WTC11 (cell line): Measurements from ENCODE around the gene MOB2. TPM values are rescaled to one million over a fixed set of nuclear protein-coding genes. Genes with fewer than 3 reads are reported as not detected.

Source experiments
- ATAC-seq: fragments of 200-7000 bp; cut with Tn5 transposase; 2 replicates; pipeline ENCODE4 v1.10.0; 2021; ENCODE audit warnings: mild to moderate bottlenecking, moderate library complexity
- CTCF ChIA-PET: fragments of 300-600 bp; sonication (Branson Sonifier 250); formaldehyde crosslinking; loops from one replicate; lab custom pipeline; 2021; ENCODE audit warnings: antibody characterized with exemption; lab: Charles Lee
- POLR2A ChIA-PET: fragments of 350-600 bp; sonication (Branson Sonifier 250); formaldehyde crosslinking; loops from one replicate; lab custom pipeline; 2021; ENCODE audit warnings: antibody characterized with exemption; lab: Charles Lee
- DNase-seq: peaks from one replicate; pipeline ENCODE4 v3.0.0; 2021; ENCODE audit warnings: low spot score
- H3K27ac Mint-ChIP-seq: 2 replicates; pipeline ENCODE4 v1.8.0; 2021; ENCODE audit warnings: mixed read lengths
- H3K27me3 Mint-ChIP-seq: 2 replicates; pipeline ENCODE4 v1.8.0; 2021; ENCODE audit warnings: low read depth, mild to moderate bottlenecking, moderate library complexity, mixed read lengths
- H3K36me3 Mint-ChIP-seq: 2 replicates; pipeline ENCODE4 v1.8.0; 2021; ENCODE audit warnings: mixed read lengths
- H3K4me1 Mint-ChIP-seq: 2 replicates; pipeline ENCODE4 v1.8.0; 2022; ENCODE audit warnings: mixed read lengths
- H3K4me3 Mint-ChIP-seq: 2 replicates; pipeline ENCODE4 v1.8.0; 2021; ENCODE audit warnings: mild to moderate bottlenecking, moderate library complexity, mixed read lengths
- H3K9me3 Mint-ChIP-seq: 2 replicates; pipeline ENCODE4 v1.8.0; 2021; ENCODE audit warnings: mixed read lengths
- AFF4 ChIP-seq: sonication (generic); formaldehyde crosslinking; IDR thresholded peaks from 2 replicates; pipeline ENCODE4 v1.8.1; 2023; ENCODE audit warnings: mild to moderate bottlenecking, missing genetic modification reagents, borderline replicate concordance
- FOXK1 ChIP-seq: sonication (generic); formaldehyde crosslinking; IDR thresholded peaks from 2 replicates; pipeline ENCODE4 v1.8.0; 2022; ENCODE audit warnings: mild to moderate bottlenecking, moderate library complexity, missing genetic modification reagents
- IRF2 ChIP-seq: sonication (generic); formaldehyde crosslinking; IDR thresholded peaks from 2 replicates; pipeline ENCODE4 v1.8.0; 2022; ENCODE audit warnings: low read depth, missing genetic modification reagents, borderline replicate concordance
- MLX ChIP-seq: sonication (generic); formaldehyde crosslinking; IDR thresholded peaks from 2 replicates; pipeline ENCODE4 v1.8.1; 2023; ENCODE audit warnings: mild to moderate bottlenecking, missing genetic modification reagents, moderate library complexity
- MXD4 ChIP-seq: fragments of 250-450 bp; sonication (Bioruptor Pico); IDR thresholded peaks from 2 replicates; pipeline ENCODE4 v1.8.0; 2021; ENCODE audit warnings: mild to moderate bottlenecking, moderate library complexity, borderline replicate concordance
- MYBL2 ChIP-seq: sonication (generic); formaldehyde crosslinking; IDR thresholded peaks from 2 replicates; pipeline ENCODE4 v1.8.1; 2023; ENCODE audit warnings: mild to moderate bottlenecking, moderate library complexity, missing genetic modification reagents
- NR3C1 ChIP-seq: sonication (generic); formaldehyde crosslinking; conservative IDR thresholded peaks from 2 replicates; pipeline ENCODE4 v1.8.1; 2023; ENCODE audit warnings: low read depth, mild to moderate bottlenecking, missing genetic modification reagents
- PRRX2 ChIP-seq: fragments of 250-450 bp; sonication (Bioruptor Pico); IDR thresholded peaks from 2 replicates; pipeline ENCODE4 v1.8.0; 2021; ENCODE audit warnings: mild to moderate bottlenecking
- SP1 ChIP-seq: sonication (generic); formaldehyde crosslinking; conservative IDR thresholded peaks from 2 replicates; pipeline ENCODE4 v1.8.1; 2022; ENCODE audit warnings: missing genetic modification reagents
- ZBTB21 ChIP-seq: sonication (generic); formaldehyde crosslinking; IDR thresholded peaks from 2 replicates; pipeline ENCODE4 v1.8.1; 2023; ENCODE audit warnings: mild to moderate bottlenecking, missing genetic modification reagents, borderline replicate concordance
- ZNF138 ChIP-seq: sonication (generic); formaldehyde crosslinking; conservative IDR thresholded peaks from 2 replicates; pipeline ENCODE4 v1.8.1; 2022; ENCODE audit warnings: mild to moderate bottlenecking, moderate library complexity, missing genetic modification reagents
- ZNF232 ChIP-seq: sonication (generic); formaldehyde crosslinking; IDR thresholded peaks from 2 replicates; pipeline ENCODE4 v1.8.0; 2022; ENCODE audit warnings: mild to moderate bottlenecking, missing genetic modification reagents
- ZNF532 ChIP-seq: fragments of 250-450 bp; sonication (Bioruptor Pico); IDR thresholded peaks from 2 replicates; pipeline ENCODE4 v1.9.0; 2021; ENCODE audit warnings: mild to moderate bottlenecking, borderline replicate concordance
- ZNF671 ChIP-seq: fragments of 250-450 bp; sonication (Bioruptor Pico); IDR thresholded peaks from 2 replicates; pipeline ENCODE4 v1.8.0; 2021; ENCODE audit warnings: mild to moderate bottlenecking
- ZSCAN18 ChIP-seq: fragments of 250-450 bp; sonication (Bioruptor Pico); IDR thresholded peaks from 2 replicates; pipeline ENCODE4 v2.1.2; 2022; ENCODE audit warnings: mild to moderate bottlenecking, moderate library complexity
- total RNA-seq: library from RNA; stranded (reverse); gene quantifications from 3 replicates; pipeline ENCODE4 v1.2.3, GENCODE V29; 2021

MOB2 gene
- total RNA-seq, 1 experiment from 2014 or later, result 21.7 TPM

- Mint-ChIP-seq H3K4me3 (no peak overlapping the region), H3K27ac (no peak overlapping the region), H3K9me3 (peaks cover 2% of the 10 kb centered on the region), H3K27me3 (no peaks in the 10 kb centered on the region), H3K4me1 (no peaks in the 10 kb centered on the region), H3K36me3 (peaks cover 2% of the 10 kb centered on the region; the same call in 1 of the 2 replicates)
- ChIA-PET CTCF (no interaction called here), POLR2A (no interaction called here)
- ATAC-seq, result no peak
- DNase-seq, result no peak
- no peak for TF ChIP-seq ZNF232
- no peak for TF ChIP-seq IRF2
- no peak for TF ChIP-seq ZNF671 (CRISPR knock-in tag)
- no peak for TF ChIP-seq NR3C1 (CRISPR knock-in tag)
- no peak for TF ChIP-seq ZSCAN18 (CRISPR knock-in tag)
- TF ChIP-seq SP1, result no peak
- TF ChIP-seq MYBL2 (CRISPR knock-in tag), result no peak
- no peak for TF ChIP-seq ZNF138
- TF ChIP-seq ZBTB21 (CRISPR knock-in tag), result no peak
- TF ChIP-seq PRRX2 (CRISPR knock-in tag), result no peak
These were observed 52.5 kb downstream of the MOB2 start for GRCh38 chr11:1433977-1434640.

GRCh38 chr11:1433568-1433967 is 53.0 kb downstream of the MOB2 start:
- no peak overlapping the region for H3K27ac Mint-ChIP-seq
- no peaks in the 10 kb centered on the region for H3K27me3 Mint-ChIP-seq
- ChIA-PET CTCF (no interaction called here), POLR2A (no interaction called here)
- no peak overlapping the region for H3K4me3 Mint-ChIP-seq
- peaks cover 7% of the 10 kb centered on the region for H3K9me3 Mint-ChIP-seq
- no peak for DNase-seq
- peaks cover 7% of the 10 kb centered on the region for H3K36me3 Mint-ChIP-seq
- TF ChIP-seq AFF4 (CRISPR knock-in tag), result no peak
- no peak for TF ChIP-seq ZNF532 (CRISPR knock-in tag)
- TF ChIP-seq ZBTB21 (CRISPR knock-in tag), result no peak
- no peak for TF ChIP-seq ZNF671 (CRISPR knock-in tag)
- TF ChIP-seq FOXK1 (CRISPR knock-in tag), result no peak
- TF ChIP-seq IRF2, result no peak
- TF ChIP-seq MXD4, result no peak
- no peak for TF ChIP-seq MLX (CRISPR knock-in tag)
- TF ChIP-seq, all 79 proteins: peak for 0
- no peaks in the 10 kb centered on the region for H3K4me1 Mint-ChIP-seq
- no peak for ATAC-seq
